Naive thymus-derived CD4-positive, alpha-beta T cell (primary cell): ENCODE results near the gene ATXN7L1. TPM values are rescaled to one million over a fixed set of nuclear protein-coding genes. Genes with fewer than 3 reads are reported as not detected.

ENCODE experiments used
- ATAC-seq: fragments of 150-1000 bp; cut with Tn5 transposase; 2 replicates; pipeline ENCODE4 v1.10.0; 2021; ENCODE audit warnings: mild to moderate bottlenecking, moderate library complexity
- CTCF ChIA-PET: fragments of 350-600 bp; sonication (Branson Sonifier 250); formaldehyde crosslinking; loops from one replicate; lab custom pipeline; 2021; ENCODE audit warnings: antibody characterized with exemption; lab: Charles Lee
- POLR2A ChIA-PET: fragments of 350-600 bp; sonication (Branson Sonifier 250); formaldehyde crosslinking; loops from one replicate; lab custom pipeline; 2021; ENCODE audit warnings: antibody characterized with exemption, inconsistent platforms; lab: Charles Lee
- DNase-seq, 9 donors: peaks; one replicate each; pipeline versions ENCODE4 v3.0.0 to v3.0.0-alpha.2; 2020 to 2022; ENCODE audit warnings: mixed read lengths in 1 of 9
- H3K27ac ChIP-seq: one replicate; pipeline ENCODE4 v1.7.0; 2013; ENCODE audit warnings: mild to moderate bottlenecking, low read depth, low read length, moderate library complexity
- H3K27me3 ChIP-seq, 2 donors: one replicate each; pipeline ENCODE4 v1.7.0; 2013; ENCODE audit warnings: low read length in 2 of 2, mild to moderate bottlenecking in 2 of 2, moderate library complexity in 2 of 2; ENCODE audit not compliant: control insufficient read depth in 2 of 2, insufficient read depth in 2 of 2
- H3K36me3 ChIP-seq, 3 experiments: 1 replicate in 2 of 3; 2 replicates in 1 of 3; pipeline ENCODE4 v1.7.0; 2013; ENCODE audit warnings: low read length in 3 of 3, mild to moderate bottlenecking in 3 of 3, moderate library complexity in 1 of 3; ENCODE audit not compliant: insufficient read depth in 3 of 3, control insufficient read depth in 2 of 3
- H3K4me1 ChIP-seq, 2 donors: one replicate each; pipeline ENCODE4 v1.7.0; 2013; ENCODE audit warnings: low read length in 2 of 2, mild to moderate bottlenecking in 2 of 2, moderate library complexity in 1 of 2; ENCODE audit not compliant: control insufficient read depth in 2 of 2, insufficient read depth in 2 of 2
- H3K4me3 ChIP-seq: 2 replicates; pipeline ENCODE4 v1.7.0; 2013; ENCODE audit warnings: mild to moderate bottlenecking, low read length
- H3K9me3 ChIP-seq, 3 experiments: 1 replicate in 2 of 3; 2 replicates in 1 of 3; pipeline ENCODE4 v1.7.0; 2013; ENCODE audit warnings: low read length in 3 of 3; ENCODE audit not compliant: control insufficient read depth in 2 of 3
- H3K27ac Mint-ChIP-seq, 9 donors: one replicate each; pipeline ENCODE4 v1.8.0; 2020 to 2022; ENCODE audit warnings: mixed read lengths in 9 of 9, mild to moderate bottlenecking in 8 of 9, moderate library complexity in 5 of 9, inconsistent platforms in 2 of 9
- H3K27me3 Mint-ChIP-seq, 5 donors: one replicate each; pipeline ENCODE4 v1.8.0; 2021 to 2022; ENCODE audit warnings: mixed read lengths in 5 of 5, mild to moderate bottlenecking in 1 of 5
- H3K36me3 Mint-ChIP-seq, 5 donors: one replicate each; pipeline ENCODE4 v1.8.0; 2020 to 2022; ENCODE audit warnings: mixed read lengths in 5 of 5, mild to moderate bottlenecking in 3 of 5, inconsistent platforms in 1 of 5
- H3K4me1 Mint-ChIP-seq, 7 donors: one replicate each; pipeline ENCODE4 v1.8.0; 2020 to 2022; ENCODE audit warnings: mixed read lengths in 7 of 7, mild to moderate bottlenecking in 3 of 7, inconsistent platforms in 1 of 7
- H3K4me3 Mint-ChIP-seq, 10 donors: one replicate each; pipeline ENCODE4 v1.8.0; 2020 to 2022; ENCODE audit warnings: mild to moderate bottlenecking in 10 of 10, mixed read lengths in 10 of 10, moderate library complexity in 6 of 10, inconsistent platforms in 2 of 10
- H3K9me3 Mint-ChIP-seq, 11 donors: one replicate each; pipeline ENCODE4 v1.8.0; 2020 to 2022; ENCODE audit warnings: mixed read lengths in 11 of 11, mild to moderate bottlenecking in 4 of 11, inconsistent platforms in 1 of 11, moderate library complexity in 1 of 11
- intact Hi-C, 2 donors: fragments of 100-400 bp; cut with micrococcal nuclease; formaldehyde crosslinking; loops; one replicate each; pipeline ENCODE4 v1.15.1; 2023
- polyA plus RNA-seq, 2 donors: library from polyadenylated mRNA; unstranded; fragments of 300-500 nt; fragmentation: Illumina TruSeq; gene quantifications; one replicate each; pipeline ENCODE4 v1.2.3, GENCODE V29; 2021
- total RNA-seq, 6 experiments: library from RNA in 5 of 6; stranded (reverse) in 5 of 6; gene quantifications; 1 replicate in 5 of 6; 2 replicates in 1 of 6; pipeline ENCODE4 v1.2.3 and lab custom pipeline; 2021 to 2026

Gene ATXN7L1
- total and polyA plus RNA-seq, 7 experiments from 2014 or later: 18.5 to 52.4 (median 39.5) TPM

GRCh38 chr7:105622106-105622731 lies 254.2 kb downstream of the ATXN7L1 start:
- Mint-ChIP-seq H3K9me3 (peaks cover 0 to 11% (median 7%) of the 10 kb centered on the region in 11 donors), H3K27ac (peak overlapping the region in 1 of 9 donors; percentile 41)

GRCh38 chr7:105621617-105622016 lies 254.8 kb downstream of the ATXN7L1 start:
- Histone ChIP-seq H3K4me3 (no peak overlapping the region), H3K4me1 (no peaks in the 10 kb centered on the region), H3K9me3 (no peaks in the 10 kb centered on the region), H3K27me3 (no peaks in the 10 kb centered on the region), H3K27ac (no peak overlapping the region), H3K36me3 (peaks cover 12 to 89% (median 16%) of the 10 kb centered on the region in 3 experiments)
- peak overlapping the region in 2 of 9 donors; percentile 37 to 41 for H3K27ac Mint-ChIP-seq
- CTCF ChIA-PET: no interaction called here
- H3K4me3 Mint-ChIP-seq: no peak overlapping the region
- H3K27me3 Mint-ChIP-seq: no peaks in the 10 kb centered on the region
- DNase-seq (no peak), ATAC-seq (no peak)
- no peaks in the 10 kb centered on the region for H3K4me1 Mint-ChIP-seq
- peaks cover 0 to 8% (median 7%) of the 10 kb centered on the region in 11 donors for H3K9me3 Mint-ChIP-seq
- H3K36me3 Mint-ChIP-seq: peaks cover 12 to 60% (median 39%) of the 10 kb centered on the region in 5 donors
- intact Hi-C loops: no loop called here
- POLR2A ChIA-PET: no interaction called here

More at GRCh38 chr7:105622106-105622731, 254.2 kb downstream of the ATXN7L1 start:
- H3K36me3 ChIP-seq: peaks cover 12 to 89% (median 17%) of the 10 kb centered on the region in 3 experiments
- Mint-ChIP-seq H3K36me3 (peaks cover 12 to 63% (median 43%) of the 10 kb centered on the region in 5 donors), H3K4me1 (no peaks in the 10 kb centered on the region), H3K4me3 (no peak overlapping the region), H3K27me3 (no peaks in the 10 kb centered on the region)
- H3K27ac ChIP-seq: no peak overlapping the region
- intact Hi-C loops: no loop called here
- no peak for ATAC-seq
- no peaks in the 10 kb centered on the region for H3K9me3 ChIP-seq
- DNase-seq: no peak
- no peaks in the 10 kb centered on the region for H3K4me1 ChIP-seq
- H3K27me3 ChIP-seq: no peaks in the 10 kb centered on the region
- ChIA-PET POLR2A (no interaction called here), CTCF (interaction anchor here (0.6 kb wide), 1 partner anchor 26 kb away, joined by 3 read pairs; no protein-coding TSS in a partner anchor)
- H3K4me3 ChIP-seq: no peak overlapping the region

DNA sequence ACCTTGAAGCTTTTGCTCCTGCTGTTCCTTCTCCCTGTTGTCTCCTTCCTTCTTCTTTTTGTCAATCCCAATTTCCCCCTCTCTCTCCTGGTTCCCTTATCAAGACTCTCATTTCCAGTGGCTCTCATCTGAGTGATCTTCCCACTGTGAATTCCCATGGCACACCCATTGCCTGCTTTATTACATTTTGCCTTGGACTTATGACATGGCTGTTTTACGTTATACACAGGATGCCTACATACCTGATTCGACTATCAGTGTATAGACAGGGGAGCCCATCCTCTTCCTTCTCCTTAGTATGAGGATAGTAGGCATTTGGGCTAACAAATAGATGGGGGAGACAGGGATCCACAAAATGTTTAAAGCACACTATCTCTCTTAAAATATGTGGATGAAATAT lies 255.2 kb downstream of the ATXN7L1 start:
- ATAC-seq (no peak), DNase-seq (no peak)
- H3K36me3 ChIP-seq: peaks cover 12 to 89% (median 17%) of the 10 kb centered on the region in 3 experiments
- no peaks in the 10 kb centered on the region for H3K9me3 ChIP-seq
- Mint-ChIP-seq H3K27ac (peak overlapping the region in 1 of 9 donors; percentile 37), H3K36me3 (peaks cover 15 to 60% (median 35%) of the 10 kb centered on the region in 5 donors), H3K4me1 (no peaks in the 10 kb centered on the region), H3K4me3 (no peak overlapping the region), H3K27me3 (no peaks in the 10 kb centered on the region), H3K9me3 (peaks cover 0 to 6% (median 3%) of the 10 kb centered on the region in 11 donors)
- H3K27me3 ChIP-seq: no peaks in the 10 kb centered on the region
- CTCF ChIA-PET: no interaction called here
- no peaks in the 10 kb centered on the region for H3K4me1 ChIP-seq
- POLR2A ChIA-PET: no interaction called here
- H3K27ac ChIP-seq: no peak overlapping the region
- intact Hi-C loops: no loop called here
- no peak overlapping the region for H3K4me3 ChIP-seq

DNA sequence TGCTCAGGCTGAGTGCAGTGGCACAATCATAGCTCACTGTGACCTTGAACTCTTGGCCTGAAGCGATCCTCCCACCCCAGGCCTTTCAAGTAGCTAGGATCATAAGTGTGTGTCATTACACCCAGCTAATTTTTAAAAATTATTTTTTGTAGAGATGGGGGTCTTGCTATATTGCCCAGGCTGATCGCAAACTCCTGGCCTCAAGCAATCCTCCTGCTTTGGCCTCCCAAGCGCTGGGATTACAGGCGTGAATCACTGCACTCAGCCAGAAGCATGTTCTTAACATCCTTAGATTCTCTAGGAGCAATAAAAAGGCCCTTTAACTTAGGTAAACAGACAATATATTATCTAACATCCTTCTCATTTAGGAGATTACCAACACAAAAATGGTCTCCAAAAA lies 256.8 kb downstream of the ATXN7L1 start:
- ATAC-seq (no peak), DNase-seq (no peak)
- no peak overlapping the region for H3K27ac ChIP-seq
- POLR2A ChIA-PET: no interaction called here
- Mint-ChIP-seq H3K4me3 (no peak overlapping the region), H3K27me3 (no peaks in the 10 kb centered on the region), H3K36me3 (peaks cover 14 to 61% (median 32%) of the 10 kb centered on the region in 5 donors), H3K4me1 (no peaks in the 10 kb centered on the region), H3K9me3 (peaks cover 0 to 2% (median 0%) of the 10 kb centered on the region in 11 donors), H3K27ac (no peak overlapping the region)
- H3K4me1 ChIP-seq: no peaks in the 10 kb centered on the region
- no peaks in the 10 kb centered on the region for H3K9me3 ChIP-seq
- no peak overlapping the region for H3K4me3 ChIP-seq
- no peaks in the 10 kb centered on the region for H3K27me3 ChIP-seq
- H3K36me3 ChIP-seq: peaks cover 16 to 93% (median 19%) of the 10 kb centered on the region in 3 experiments
- CTCF ChIA-PET: interaction anchor here (0.7 kb wide), 1 partner anchor 146 kb away, joined by 3 read pairs; no protein-coding TSS in a partner anchor
- intact Hi-C loops: no loop called here

DNA sequence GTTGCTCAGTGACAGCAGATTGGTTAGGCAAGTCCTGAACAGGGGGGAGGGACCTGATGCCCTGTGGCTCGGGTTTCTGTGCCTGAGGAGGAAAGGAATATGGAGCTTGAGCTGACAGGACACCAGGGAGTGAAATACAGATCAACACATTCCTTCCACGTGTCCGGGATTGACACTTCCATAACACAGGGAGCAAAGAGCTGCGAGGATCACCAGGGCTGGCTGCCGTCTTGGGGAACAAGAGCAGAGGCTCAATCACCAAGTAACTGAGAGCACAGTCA lies 258.4 kb downstream of the ATXN7L1 start:
- DNase-seq: no peak
- H3K36me3 Mint-ChIP-seq: peaks cover 9 to 62% (median 30%) of the 10 kb centered on the region in 5 donors
- Histone ChIP-seq H3K36me3 (peaks cover 10 to 94% (median 16%) of the 10 kb centered on the region in 3 experiments), H3K4me1 (no peaks in the 10 kb centered on the region), H3K9me3 (no peaks in the 10 kb centered on the region), H3K4me3 (no peak overlapping the region), H3K27ac (no peak overlapping the region), H3K27me3 (no peaks in the 10 kb centered on the region)
- no peaks in the 10 kb centered on the region for H3K27me3 Mint-ChIP-seq
- H3K4me1 Mint-ChIP-seq: no peaks in the 10 kb centered on the region
- intact Hi-C loops: no loop called here
- ATAC-seq: no peak
- H3K27ac Mint-ChIP-seq: no peak overlapping the region
- ChIA-PET CTCF (no interaction called here), POLR2A (no interaction called here)
- no peak overlapping the region for H3K4me3 Mint-ChIP-seq
- H3K9me3 Mint-ChIP-seq: peaks cover 0 to 2% (median 0%) of the 10 kb centered on the region in 11 donors

DNA sequence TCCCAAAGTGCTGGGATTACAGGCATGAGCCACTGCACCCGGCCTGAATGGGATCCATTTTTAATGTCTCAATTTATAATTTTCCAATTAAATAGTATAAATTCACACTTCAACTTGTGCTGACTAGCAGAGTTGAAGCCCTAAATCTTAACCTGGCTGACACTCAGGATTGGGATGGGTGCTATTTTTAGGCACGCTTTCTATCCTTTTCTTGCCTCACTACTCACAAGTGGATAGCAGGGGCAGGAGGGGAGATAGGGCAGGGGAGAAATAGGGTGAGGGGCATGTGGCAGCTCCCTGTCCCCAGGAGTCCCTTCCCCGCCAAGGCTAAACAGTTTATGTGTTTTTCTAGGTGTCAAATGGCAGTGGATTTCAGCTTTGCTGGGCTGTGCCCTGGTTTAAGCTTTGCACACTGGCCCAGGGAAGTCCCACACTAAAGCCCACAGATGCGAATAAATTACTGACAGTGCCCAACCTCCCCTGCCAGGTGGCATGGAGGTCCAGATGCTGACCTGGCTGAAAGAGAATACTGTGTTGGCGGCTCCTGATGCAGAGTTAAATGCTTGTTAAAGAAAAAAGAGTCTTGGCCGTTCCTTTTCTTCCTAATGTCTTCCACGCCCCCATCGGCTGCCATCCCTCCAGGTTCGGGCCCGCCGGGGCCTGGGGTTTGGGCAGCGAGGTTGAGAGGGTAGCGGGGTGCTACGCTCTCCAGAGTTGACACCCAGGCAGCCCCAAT lies 259.0 kb downstream of the ATXN7L1 start:
- Histone ChIP-seq H3K4me3 (no peak overlapping the region), H3K27me3 (no peaks in the 10 kb centered on the region), H3K36me3 (peaks cover 6 to 94% (median 16%) of the 10 kb centered on the region in 3 experiments), H3K27ac (no peak overlapping the region), H3K9me3 (no peaks in the 10 kb centered on the region), H3K4me1 (no peaks in the 10 kb centered on the region)
- intact Hi-C loops: no loop called here
- Mint-ChIP-seq H3K36me3 (peaks cover 9 to 60% (median 30%) of the 10 kb centered on the region in 5 donors), H3K27me3 (no peaks in the 10 kb centered on the region), H3K27ac (no peak overlapping the region), H3K4me3 (no peak overlapping the region), H3K4me1 (no peaks in the 10 kb centered on the region), H3K9me3 (peaks cover 0 to 2% (median 0%) of the 10 kb centered on the region in 11 donors)
- ChIA-PET POLR2A (no interaction called here), CTCF (no interaction called here)
- no peak for ATAC-seq
- no peak for DNase-seq
